ENCODE results near the gene GFI1.
A peak's percentile ranks its signal among the peaks of the same experiment; 100 is the strongest.

Gene GFI1

DNA sequence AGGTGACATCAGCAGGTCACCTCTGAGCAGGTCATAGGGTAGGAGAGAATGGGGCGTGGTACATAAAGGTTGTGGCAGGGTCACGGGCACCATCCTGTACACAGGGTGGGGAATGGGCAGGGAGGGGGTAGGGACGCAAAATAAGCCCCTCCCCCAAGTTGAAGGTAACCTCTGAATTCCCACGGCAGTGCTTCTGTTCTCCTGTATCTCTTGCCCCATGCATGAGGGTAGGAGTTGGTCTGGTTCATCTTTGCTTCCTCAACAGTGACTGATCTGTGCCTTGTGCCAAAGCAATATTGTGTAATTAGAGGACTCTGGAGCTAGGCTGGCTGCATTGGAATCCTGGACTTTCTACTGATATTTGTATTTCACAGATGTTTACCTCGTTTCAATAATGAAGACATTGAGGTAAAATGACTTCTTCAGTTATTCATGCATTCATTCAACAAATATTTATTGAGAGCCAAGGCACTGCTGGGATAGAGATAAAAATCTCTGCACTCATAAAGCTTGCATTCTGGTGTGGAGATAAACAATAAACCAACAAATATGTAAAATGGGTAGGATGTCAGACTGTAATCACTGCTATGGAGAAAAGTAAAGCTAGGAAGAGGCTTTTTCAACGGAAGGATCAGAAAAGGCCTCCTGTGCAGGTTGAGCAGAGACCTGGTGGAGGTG lies 18.4 kb upstream of the GFI1 start:
- Histone ChIP-seq H3K27me3 (no peaks in the 10 kb centered on the region), H3K9ac (peak overlapping the region; percentile 49), H3K27ac (peak overlapping the region; percentile 75), H3K4me2 (peak overlapping the region; percentile 86), H4K20me1 (no peaks in the 10 kb centered on the region), H3K9me3 (no peaks in the 10 kb centered on the region), H3K4me1 (peaks cover 41% of the 10 kb centered on the region), H3K36me3 (no peaks in the 10 kb centered on the region), H3K4me3 (no peak overlapping the region)
- TF ChIP-seq Cebpa-rat (IDR thresholded peaks at IDR 0.05): no peak

- no peaks in the 10 kb centered on the region for H3K36me3 ChIP-seq
- H3K4me3 ChIP-seq: no peak overlapping the region
- no peaks in the 10 kb centered on the region for H4K20me1 ChIP-seq
- H3K4me2 ChIP-seq: peak overlapping the region; percentile 86
- peak overlapping the region; percentile 49 for H3K9ac ChIP-seq
- H3K27me3 ChIP-seq: no peaks in the 10 kb centered on the region
- H3K4me1 ChIP-seq: peaks cover 39% of the 10 kb centered on the region
- peak overlapping the region; percentile 75 for H3K27ac ChIP-seq
- TF ChIP-seq Cebpa-rat (IDR thresholded peaks at IDR 0.05): no peak
- no peaks in the 10 kb centered on the region for H3K9me3 ChIP-seq
These were observed 17.7 kb upstream of the GFI1 start for GRCh38 chr1:92504291-92505014.

DNA sequence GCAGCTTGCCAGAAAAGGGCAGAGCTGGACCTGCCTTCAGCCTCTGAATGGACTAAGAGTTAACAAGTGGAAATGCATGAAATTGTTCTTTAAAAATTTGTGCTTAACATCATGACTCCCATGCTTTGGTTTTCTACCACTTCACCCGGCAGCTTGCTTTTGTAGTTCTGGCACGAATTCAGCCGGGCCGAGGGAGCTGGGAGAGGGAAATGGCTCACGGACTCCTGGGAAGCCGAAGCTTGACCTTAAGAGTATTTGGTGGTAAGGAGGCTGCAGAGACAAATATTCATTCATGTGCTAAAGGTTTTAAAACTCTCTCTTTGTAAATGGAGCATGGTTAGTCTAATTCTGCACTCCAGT lies 17.2 kb upstream of the GFI1 start:
- Histone ChIP-seq H3K4me3 (no peak overlapping the region), H3K36me3 (no peaks in the 10 kb centered on the region), H3K9me3 (no peaks in the 10 kb centered on the region), H3K27ac (peak overlapping the region; percentile 75), H3K9ac (peak overlapping the region; percentile 49), H3K4me2 (peak overlapping the region; percentile 86), H3K4me1 (peaks cover 37% of the 10 kb centered on the region), H3K27me3 (no peaks in the 10 kb centered on the region), H4K20me1 (no peaks in the 10 kb centered on the region)
- no peak for TF ChIP-seq Cebpa-rat (IDR thresholded peaks at IDR 0.05)

GRCh38 chr1:92503043-92503925 lies 16.6 kb upstream of the GFI1 start:
- peak; percentile 60; the same call in 1 of the 2 replicates for TF ChIP-seq Cebpa-rat (IDR thresholded peaks at IDR 0.05)
- H3K4me2 ChIP-seq: peak overlapping the region; percentile 86
- H3K27ac ChIP-seq: peak overlapping the region; percentile 75

GRCh38 chr1:92502247-92502646 lies 15.5 kb upstream of the GFI1 start:
- Histone ChIP-seq H4K20me1 (no peaks in the 10 kb centered on the region), H3K27me3 (no peaks in the 10 kb centered on the region), H3K4me2 (no peak overlapping the region), H3K27ac (no peak overlapping the region), H3K9me3 (no peaks in the 10 kb centered on the region), H3K36me3 (no peaks in the 10 kb centered on the region), H3K9ac (no peak overlapping the region), H3K4me3 (no peak overlapping the region), H3K4me1 (peaks cover 37% of the 10 kb centered on the region)
- TF ChIP-seq Cebpa-rat (IDR thresholded peaks at IDR 0.05): no peak

More at GRCh38 chr1:92503043-92503925, 16.6 kb upstream of the GFI1 start:
- Histone ChIP-seq H3K4me1 (peaks cover 37% of the 10 kb centered on the region), H3K4me3 (no peak overlapping the region), H3K27me3 (no peaks in the 10 kb centered on the region), H4K20me1 (no peaks in the 10 kb centered on the region), H3K9ac (peak overlapping the region; percentile 49), H3K36me3 (no peaks in the 10 kb centered on the region), H3K9me3 (no peaks in the 10 kb centered on the region)

- no peaks in the 10 kb centered on the region for H3K9me3 ChIP-seq
- H3K4me2 ChIP-seq: no peak overlapping the region
- H3K36me3 ChIP-seq: no peaks in the 10 kb centered on the region
- H3K27me3 ChIP-seq: no peaks in the 10 kb centered on the region
- H3K27ac ChIP-seq: no peak overlapping the region
- H3K4me1 ChIP-seq: peaks cover 35% of the 10 kb centered on the region
- TF ChIP-seq Cebpa-rat (IDR thresholded peaks at IDR 0.05): no peak
- H4K20me1 ChIP-seq: no peaks in the 10 kb centered on the region
- no peak overlapping the region for H3K4me3 ChIP-seq
- H3K9ac ChIP-seq: no peak overlapping the region
These were observed 13.8 kb upstream of the GFI1 start for GRCh38 chr1:92500552-92500951.

DNA sequence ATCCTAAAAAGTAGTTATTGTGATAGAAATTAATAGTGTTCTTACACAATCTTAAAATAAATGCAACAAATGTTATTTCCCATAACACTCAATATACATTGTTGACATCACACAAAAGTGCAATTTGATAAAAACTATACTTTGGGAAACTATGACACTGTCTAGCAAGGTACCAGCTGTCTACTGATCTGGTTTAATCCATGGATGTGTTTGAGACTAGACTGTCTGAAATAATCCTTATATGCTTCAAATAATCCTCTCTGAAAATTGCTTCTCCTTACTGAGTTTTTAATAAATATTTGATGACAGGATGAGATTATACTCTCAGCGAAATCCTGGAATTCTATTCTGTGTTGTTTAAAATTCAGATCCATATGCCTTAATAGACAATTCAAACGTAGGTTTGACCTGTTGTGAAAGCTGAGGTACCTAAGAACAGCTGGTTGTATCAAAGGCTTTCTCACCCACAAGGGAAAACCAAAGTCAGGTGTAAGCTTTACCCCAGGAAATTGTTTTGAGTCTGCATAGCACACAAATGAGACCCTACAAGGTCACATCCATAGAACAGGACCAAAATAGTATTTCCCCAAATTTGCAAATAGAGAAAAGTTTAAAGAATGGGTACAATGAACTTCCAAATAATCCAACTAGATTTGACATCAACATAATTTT lies 8.8 kb upstream of the GFI1 start:
- H4K20me1 ChIP-seq: no peaks in the 10 kb centered on the region
- TF ChIP-seq Cebpa-rat (IDR thresholded peaks at IDR 0.05): no peak
- no peak overlapping the region for H3K4me3 ChIP-seq
- H3K27me3 ChIP-seq: no peaks in the 10 kb centered on the region
- peaks cover 6% of the 10 kb centered on the region for H3K4me1 ChIP-seq
- no peak overlapping the region for H3K27ac ChIP-seq
- H3K36me3 ChIP-seq: no peaks in the 10 kb centered on the region
- H3K4me2 ChIP-seq: peak overlapping the region; percentile 31; the same call in 1 of the 2 replicates
- no peak overlapping the region for H3K9ac ChIP-seq
- H3K9me3 ChIP-seq: no peaks in the 10 kb centered on the region

- Histone ChIP-seq H3K4me2 (peak overlapping the region; percentile 31; the same call in 1 of the 2 replicates), H3K4me1 (peaks cover 6% of the 10 kb centered on the region), H3K4me3 (no peak overlapping the region), H3K36me3 (no peaks in the 10 kb centered on the region), H3K9me3 (no peaks in the 10 kb centered on the region), H3K27ac (no peak overlapping the region), H4K20me1 (no peaks in the 10 kb centered on the region), H3K27me3 (no peaks in the 10 kb centered on the region), H3K9ac (no peak overlapping the region)
- no peak for TF ChIP-seq Cebpa-rat (IDR thresholded peaks at IDR 0.05)
These were observed 7.9 kb upstream of the GFI1 start for GRCh38 chr1:92494485-92495141.

GRCh38 chr1:92493139-92493538 lies 6.4 kb upstream of the GFI1 start:
- Histone ChIP-seq H3K4me2 (no peak overlapping the region), H3K36me3 (no peaks in the 10 kb centered on the region), H3K4me1 (peaks cover 6% of the 10 kb centered on the region), H3K27me3 (no peaks in the 10 kb centered on the region), H3K9me3 (no peaks in the 10 kb centered on the region), H3K9ac (no peak overlapping the region), H3K4me3 (no peak overlapping the region), H3K27ac (no peak overlapping the region), H4K20me1 (no peaks in the 10 kb centered on the region)
- TF ChIP-seq Cebpa-rat (IDR thresholded peaks at IDR 0.05): no peak

Measured in BLaER1 (cell line).